Activated CD4-positive, alpha-beta memory T cell treated with anti-CD3 and anti-CD28 coated beads for 36 hours (primary cell): ENCODE measurements around the gene SDK2. TPM values are rescaled to one million over a fixed set of nuclear protein-coding genes. Genes with fewer than 3 reads are reported as not detected.

Experiments used
- CTCF ChIA-PET: fragments of 350-600 bp; sonication (Branson Sonifier 250); formaldehyde crosslinking; loops from one replicate; lab custom pipeline; 2021; ENCODE audit warnings: antibody characterized with exemption, inconsistent platforms; lab: Charles Lee
- POLR2A ChIA-PET: fragments of 350-600 bp; sonication (Branson Sonifier 250); formaldehyde crosslinking; loops from one replicate; lab custom pipeline; 2021; ENCODE audit warnings: antibody characterized with exemption; lab: Charles Lee
- DNase-seq: peaks from one replicate; pipeline ENCODE4 v3.0.0-alpha.2; 2020
- H3K27ac Mint-ChIP-seq: one replicate; pipeline ENCODE4 v1.8.0; 2021; ENCODE audit warnings: mixed read lengths
- H3K27me3 Mint-ChIP-seq: one replicate; pipeline ENCODE4 v1.8.0; 2021; ENCODE audit warnings: mixed read lengths
- H3K36me3 Mint-ChIP-seq: one replicate; pipeline ENCODE4 v1.8.0; 2021; ENCODE audit warnings: mixed read lengths
- H3K4me1 Mint-ChIP-seq: one replicate; pipeline ENCODE4 v1.8.0; 2021; ENCODE audit warnings: low read depth, mixed read lengths
- H3K4me3 Mint-ChIP-seq: one replicate; pipeline ENCODE4 v1.8.0; 2021; ENCODE audit warnings: mild to moderate bottlenecking, mixed read lengths
- H3K9me3 Mint-ChIP-seq: one replicate; pipeline ENCODE4 v1.8.0; 2021; ENCODE audit warnings: mixed read lengths
- intact Hi-C: fragments of 100-400 bp; cut with micrococcal nuclease; formaldehyde crosslinking; loops from one replicate; pipeline ENCODE4 v1.15.1; 2023
- total RNA-seq, 2 experiments: library from RNA; stranded (reverse); gene quantifications; one replicate each; pipeline ENCODE4 v1.2.3, GENCODE V29; 2021

Gene SDK2
- total RNA-seq, 2 experiments from 2014 or later = 0.05 to 0.12 TPM

DNA sequence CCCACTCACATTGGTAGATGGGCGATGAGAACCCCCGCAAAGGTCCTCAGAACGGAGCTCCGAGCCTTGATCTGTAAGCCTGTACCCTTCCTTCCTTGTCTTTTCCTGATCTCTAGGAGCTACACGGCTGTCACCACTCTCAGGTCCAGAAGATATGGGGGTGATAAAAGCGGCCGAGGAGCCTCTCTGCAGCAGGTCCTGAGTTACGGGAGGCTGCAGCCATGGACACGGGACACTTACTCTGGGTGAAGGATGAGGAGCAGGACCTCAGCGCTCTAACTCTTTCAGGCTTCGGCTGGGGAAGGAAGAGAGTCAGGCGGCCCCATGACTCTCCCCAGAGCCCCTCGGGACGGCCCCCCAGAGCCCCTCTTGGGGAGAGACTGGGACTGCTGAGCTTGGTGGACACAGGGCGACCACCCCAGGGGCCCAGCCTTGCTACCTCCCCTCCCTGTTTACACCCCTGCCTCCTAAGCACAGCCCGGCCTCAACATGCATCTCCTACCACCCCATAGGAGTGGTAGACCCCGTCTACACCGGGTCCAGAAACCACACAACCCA is 74.4 kb downstream of the SDK2 start:
- CTCF ChIA-PET = no interaction called here
- Mint-ChIP-seq H3K4me1 (peaks cover 14% of the 10 kb centered on the region), H3K9me3 (no peaks in the 10 kb centered on the region), H3K36me3 (no peaks in the 10 kb centered on the region), H3K27me3 (no peaks in the 10 kb centered on the region), H3K27ac (no peak overlapping the region), H3K4me3 (no peak overlapping the region)
- intact Hi-C loops = no loop called here
- POLR2A ChIA-PET = no interaction called here
- DNase-seq = no peak

DNA sequence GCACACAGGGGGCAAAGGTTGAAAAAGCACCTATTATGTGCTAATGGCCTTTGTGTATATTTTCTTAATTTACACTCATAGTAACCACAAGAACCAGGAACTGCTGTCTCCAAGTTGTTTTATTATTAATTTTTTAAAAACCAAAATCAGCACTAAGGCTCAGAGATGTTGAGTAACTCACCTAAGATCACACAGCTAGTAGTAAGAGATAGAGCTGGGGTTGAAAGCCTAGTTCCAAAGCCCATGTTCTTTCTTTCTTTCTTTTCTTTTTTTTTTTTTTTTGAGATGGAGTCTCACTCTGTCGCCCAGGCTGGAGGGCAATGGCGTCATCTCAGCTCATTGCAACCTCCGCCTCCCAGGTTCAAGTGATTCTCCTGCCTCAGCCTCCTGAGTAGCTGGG is 75.3 kb downstream of the SDK2 start:
- Mint-ChIP-seq H3K27ac (no peak overlapping the region), H3K4me3 (no peak overlapping the region), H3K27me3 (no peaks in the 10 kb centered on the region), H3K4me1 (peaks cover 14% of the 10 kb centered on the region), H3K9me3 (no peaks in the 10 kb centered on the region), H3K36me3 (no peaks in the 10 kb centered on the region)
- DNase-seq = no peak
- CTCF ChIA-PET = no interaction called here
- intact Hi-C loops = no loop called here
- POLR2A ChIA-PET = no interaction called here

DNA sequence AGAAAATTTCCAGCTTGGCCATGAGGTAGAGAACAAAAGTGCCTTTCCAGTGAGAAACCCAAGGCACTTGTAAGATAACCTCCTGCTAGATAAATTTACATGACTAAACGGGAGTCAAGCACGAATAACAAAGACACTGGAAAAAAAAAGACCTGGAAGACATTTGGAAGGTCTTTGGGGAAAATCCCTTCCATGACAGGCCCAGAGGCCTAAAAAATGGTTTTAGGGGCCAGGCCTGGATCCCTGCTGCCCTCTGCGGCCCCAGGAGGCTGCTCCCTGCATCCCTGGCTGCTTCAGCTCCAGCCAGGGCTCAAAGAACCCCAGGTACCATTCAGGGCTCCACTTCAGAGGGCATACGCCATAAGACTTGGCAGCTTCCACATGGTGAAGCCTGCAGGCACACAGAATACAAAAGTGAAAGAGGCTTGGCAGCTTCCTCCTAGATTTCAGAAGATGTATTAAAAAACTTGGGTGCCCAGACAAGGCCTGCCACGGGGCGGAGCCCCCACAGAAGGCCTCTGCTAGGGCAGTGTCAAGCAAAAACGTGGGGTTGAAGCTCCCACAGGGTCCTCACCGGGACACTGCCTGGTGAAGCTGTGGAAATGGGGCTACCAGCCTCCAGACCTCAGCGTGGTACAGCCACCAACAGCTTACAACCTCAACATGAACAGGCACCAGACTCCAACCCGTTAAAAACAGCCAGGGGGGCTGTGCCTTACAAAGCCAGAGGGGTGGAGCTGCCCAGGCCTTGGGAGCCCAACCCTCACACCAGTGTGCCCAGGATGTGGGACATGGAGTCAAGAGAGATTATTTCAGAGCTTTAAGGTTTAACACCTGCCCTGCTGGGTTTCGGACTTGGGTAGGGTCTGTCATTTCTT is 77.1 kb downstream of the SDK2 start:
- Mint-ChIP-seq H3K9me3 (no peaks in the 10 kb centered on the region), H3K4me1 (peaks cover 14% of the 10 kb centered on the region), H3K4me3 (no peak overlapping the region), H3K27ac (no peak overlapping the region), H3K36me3 (no peaks in the 10 kb centered on the region), H3K27me3 (no peaks in the 10 kb centered on the region)
- ChIA-PET POLR2A (no interaction called here), CTCF (no interaction called here)
- DNase-seq = peak; percentile 46
- intact Hi-C loops = no loop called here

DNA sequence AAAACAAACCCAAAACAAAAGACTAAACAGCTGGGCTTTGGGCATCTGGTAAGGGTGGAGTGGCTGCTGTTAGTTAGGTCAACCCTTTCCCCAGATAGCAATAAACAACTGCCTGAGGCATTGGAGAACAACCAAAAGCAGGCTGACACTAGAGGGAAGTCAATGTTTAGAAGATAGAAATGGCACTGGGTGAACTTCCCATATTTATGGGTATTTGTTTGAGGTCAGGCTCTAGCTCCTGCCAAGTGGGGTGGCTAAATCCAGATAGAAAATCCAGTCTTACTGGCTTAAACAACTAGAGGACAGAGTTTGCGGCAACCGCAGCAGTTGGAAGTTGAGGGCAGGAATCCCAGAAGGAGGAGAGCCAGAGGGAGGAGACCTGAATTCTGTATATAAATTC is 79.4 kb downstream of the SDK2 start:
- ChIA-PET POLR2A (no interaction called here), CTCF (no interaction called here)
- DNase-seq = no peak
- H3K27ac Mint-ChIP-seq = no peak overlapping the region
- H3K36me3 Mint-ChIP-seq = no peaks in the 10 kb centered on the region
- H3K9me3 Mint-ChIP-seq = no peaks in the 10 kb centered on the region
- H3K4me1 Mint-ChIP-seq = peaks cover 14% of the 10 kb centered on the region
- H3K4me3 Mint-ChIP-seq = no peak overlapping the region
- intact Hi-C loops = no loop called here
- H3K27me3 Mint-ChIP-seq = no peaks in the 10 kb centered on the region

DNA sequence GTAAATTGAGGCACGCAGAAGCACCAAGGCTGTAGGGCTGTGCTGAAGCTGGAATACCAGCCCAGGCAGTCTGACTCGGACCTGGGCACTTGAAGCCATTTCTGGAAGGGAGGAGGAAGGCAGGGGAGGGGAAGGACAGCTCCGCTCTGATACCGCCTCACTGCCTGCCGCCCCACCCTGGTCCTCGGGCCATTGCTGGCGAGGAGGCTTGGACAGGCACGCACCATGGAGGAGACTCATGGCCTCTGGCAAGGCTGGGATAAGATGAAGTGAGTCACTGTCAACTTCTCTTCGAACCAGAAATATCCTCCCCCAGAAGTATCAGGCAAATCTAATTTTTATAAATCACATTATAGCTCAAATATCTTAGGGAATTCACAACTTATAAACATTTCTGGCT is 81.3 kb downstream of the SDK2 start:
- POLR2A ChIA-PET = no interaction called here
- Mint-ChIP-seq H3K4me1 (peaks cover 11% of the 10 kb centered on the region), H3K9me3 (no peaks in the 10 kb centered on the region), H3K27me3 (no peaks in the 10 kb centered on the region), H3K27ac (no peak overlapping the region), H3K4me3 (no peak overlapping the region), H3K36me3 (no peaks in the 10 kb centered on the region)
- DNase-seq = no peak
- intact Hi-C loops = no loop called here
- CTCF ChIA-PET = no interaction called here

DNA sequence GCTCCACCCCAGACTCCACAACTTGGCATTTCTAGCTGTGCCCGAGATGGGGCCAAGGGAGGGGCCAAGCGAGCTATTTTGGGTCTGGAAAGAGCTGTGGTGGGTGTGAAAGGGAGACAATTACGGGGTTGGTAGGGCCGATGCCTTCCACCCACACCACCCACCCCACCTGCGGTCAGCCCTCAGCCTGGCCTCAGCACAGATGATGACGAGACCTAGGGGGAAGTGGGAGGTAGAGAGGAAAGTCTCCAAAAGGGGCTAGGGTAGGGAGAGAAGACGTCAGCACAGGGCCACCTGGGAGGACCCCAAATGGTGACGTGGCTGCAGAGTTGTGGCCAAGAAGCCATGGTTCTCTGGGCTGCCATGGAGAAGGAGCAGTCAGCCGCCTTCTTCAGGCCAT is 83.1 kb downstream of the SDK2 start:
- ChIA-PET CTCF (no interaction called here), POLR2A (no interaction called here)
- H3K4me1 Mint-ChIP-seq = no peaks in the 10 kb centered on the region
- H3K36me3 Mint-ChIP-seq = no peaks in the 10 kb centered on the region
- H3K27ac Mint-ChIP-seq = no peak overlapping the region
- intact Hi-C loops = no loop called here
- no peak overlapping the region for H3K4me3 Mint-ChIP-seq
- H3K27me3 Mint-ChIP-seq = no peaks in the 10 kb centered on the region
- DNase-seq = no peak
- no peaks in the 10 kb centered on the region for H3K9me3 Mint-ChIP-seq

DNA sequence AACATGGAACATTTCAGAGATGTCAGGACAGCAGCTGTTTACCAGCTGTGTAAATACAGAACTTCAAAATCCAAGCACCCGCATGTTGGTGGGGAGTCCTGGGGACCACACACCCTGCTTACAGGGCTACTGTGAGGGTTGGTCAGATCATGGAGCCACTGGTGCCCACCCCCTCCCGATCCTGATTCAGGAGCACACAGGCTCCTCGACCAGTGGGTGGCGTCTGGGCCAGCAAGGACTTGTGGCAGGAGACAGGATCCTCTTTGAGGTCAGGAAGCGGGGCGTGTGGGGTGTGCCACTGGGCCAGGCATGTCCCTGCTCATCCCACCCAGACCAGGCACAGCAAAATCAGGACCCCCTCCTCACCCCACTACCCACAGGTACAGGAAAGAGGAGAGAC is 83.6 kb downstream of the SDK2 start:
- CTCF ChIA-PET = interaction anchor here (0.6 kb wide), 1 partner anchor 13 kb away, joined by 3 read pairs; no protein-coding TSS in a partner anchor
- H3K9me3 Mint-ChIP-seq = no peaks in the 10 kb centered on the region
- H3K4me3 Mint-ChIP-seq = no peak overlapping the region
- no peaks in the 10 kb centered on the region for H3K27me3 Mint-ChIP-seq
- no peaks in the 10 kb centered on the region for H3K4me1 Mint-ChIP-seq
- no peak overlapping the region for H3K27ac Mint-ChIP-seq
- POLR2A ChIA-PET = no interaction called here
- intact Hi-C loops = no loop called here
- DNase-seq = no peak
- no peaks in the 10 kb centered on the region for H3K36me3 Mint-ChIP-seq

DNA sequence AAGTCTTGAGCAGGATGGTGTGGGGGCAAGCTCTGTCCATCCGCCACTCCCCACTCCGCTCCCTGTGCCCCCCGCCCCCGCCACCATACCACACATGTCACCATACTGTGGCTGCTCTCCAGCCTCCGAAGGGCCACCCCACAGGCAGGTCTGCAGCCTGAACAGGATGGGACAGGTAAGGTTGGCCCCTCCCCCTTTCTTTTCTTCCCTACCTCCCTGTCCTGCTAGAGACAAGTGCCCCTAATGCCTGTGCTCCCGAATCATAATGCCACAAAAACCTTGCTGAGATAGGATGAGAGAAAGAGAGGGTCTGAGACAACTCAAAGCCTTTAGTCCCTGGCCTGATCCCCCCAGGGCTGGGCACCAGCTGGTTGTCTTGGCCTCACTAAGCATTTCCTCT is 84.7 kb downstream of the SDK2 start:
- no peaks in the 10 kb centered on the region for H3K4me1 Mint-ChIP-seq
- H3K36me3 Mint-ChIP-seq = no peaks in the 10 kb centered on the region
- peaks cover under 1% of the 10 kb centered on the region for H3K9me3 Mint-ChIP-seq
- no peak for DNase-seq
- no peak overlapping the region for H3K27ac Mint-ChIP-seq
- ChIA-PET POLR2A (no interaction called here), CTCF (no interaction called here)
- intact Hi-C loops = no loop called here
- H3K27me3 Mint-ChIP-seq = no peaks in the 10 kb centered on the region
- no peak overlapping the region for H3K4me3 Mint-ChIP-seq

DNA sequence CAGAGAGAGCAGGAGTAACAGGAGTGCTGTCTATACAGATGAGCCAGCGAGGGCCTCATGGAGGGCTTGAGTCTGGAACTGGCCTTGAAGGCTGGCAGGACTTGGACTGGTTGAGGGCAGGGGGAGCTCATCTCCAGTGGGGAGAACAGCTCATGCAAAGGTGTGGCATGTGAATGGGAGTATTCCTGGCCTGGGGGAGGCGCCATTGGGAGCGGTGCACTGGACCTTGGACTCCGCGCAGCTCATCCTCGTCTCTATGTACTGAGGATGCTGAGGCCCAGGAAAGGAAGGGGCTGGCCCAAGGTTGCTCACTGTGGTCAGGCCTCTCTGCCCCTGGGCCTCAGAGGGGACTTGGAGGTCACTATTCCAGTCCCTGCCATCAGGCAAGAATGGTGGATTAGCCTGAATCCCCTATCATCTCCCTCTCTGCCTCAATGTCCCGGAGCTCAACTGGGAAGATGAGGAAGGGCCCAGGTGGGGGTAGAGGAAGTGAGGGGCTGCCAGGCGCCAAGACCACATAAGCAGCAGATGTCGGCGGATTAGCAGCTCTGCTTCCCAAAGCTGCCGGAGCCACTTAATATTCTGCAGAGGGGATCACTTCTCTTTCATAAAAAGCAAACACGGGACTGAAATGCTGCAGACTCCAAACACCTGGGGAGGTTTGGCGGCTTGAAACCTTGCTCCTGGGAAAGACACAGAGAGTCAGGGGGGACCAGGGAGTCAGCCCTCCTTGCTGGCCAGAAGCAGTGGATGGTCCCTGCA is 88.9 kb downstream of the SDK2 start:
- intact Hi-C loops = no loop called here
- no peak for DNase-seq
- Mint-ChIP-seq H3K4me3 (no peak overlapping the region), H3K4me1 (no peaks in the 10 kb centered on the region), H3K27ac (no peak overlapping the region), H3K27me3 (peaks cover 1% of the 10 kb centered on the region), H3K36me3 (no peaks in the 10 kb centered on the region), H3K9me3 (peaks cover 4% of the 10 kb centered on the region)
- CTCF ChIA-PET = no interaction called here
- POLR2A ChIA-PET = no interaction called here

DNA sequence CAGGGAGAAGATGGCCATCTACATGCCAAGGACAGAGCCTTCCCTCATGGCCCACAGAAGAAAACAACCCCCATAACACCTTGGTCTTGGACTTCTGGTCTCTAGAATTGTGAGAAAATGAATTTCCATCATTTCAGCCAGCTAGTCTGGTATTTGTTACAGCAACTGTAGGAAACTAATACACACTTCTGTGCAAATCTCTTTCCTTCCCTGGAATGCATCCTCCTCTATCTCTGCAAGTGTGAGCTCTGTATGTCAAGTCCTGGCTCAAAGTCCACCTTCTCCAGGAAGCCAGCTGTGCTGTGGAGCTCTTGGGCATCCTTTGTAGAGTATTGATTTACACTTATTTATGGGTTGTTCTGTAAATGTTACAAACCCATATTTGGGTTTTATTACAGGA is 89.7 kb downstream of the SDK2 start:
- POLR2A ChIA-PET = no interaction called here
- H3K9me3 Mint-ChIP-seq = peaks cover 4% of the 10 kb centered on the region
- no peak for DNase-seq
- H3K36me3 Mint-ChIP-seq = no peaks in the 10 kb centered on the region
- intact Hi-C loops = no loop called here
- H3K4me1 Mint-ChIP-seq = no peaks in the 10 kb centered on the region
- H3K27ac Mint-ChIP-seq = no peak overlapping the region
- no peak overlapping the region for H3K4me3 Mint-ChIP-seq
- CTCF ChIA-PET = no interaction called here
- H3K27me3 Mint-ChIP-seq = peaks cover 1% of the 10 kb centered on the region

DNA sequence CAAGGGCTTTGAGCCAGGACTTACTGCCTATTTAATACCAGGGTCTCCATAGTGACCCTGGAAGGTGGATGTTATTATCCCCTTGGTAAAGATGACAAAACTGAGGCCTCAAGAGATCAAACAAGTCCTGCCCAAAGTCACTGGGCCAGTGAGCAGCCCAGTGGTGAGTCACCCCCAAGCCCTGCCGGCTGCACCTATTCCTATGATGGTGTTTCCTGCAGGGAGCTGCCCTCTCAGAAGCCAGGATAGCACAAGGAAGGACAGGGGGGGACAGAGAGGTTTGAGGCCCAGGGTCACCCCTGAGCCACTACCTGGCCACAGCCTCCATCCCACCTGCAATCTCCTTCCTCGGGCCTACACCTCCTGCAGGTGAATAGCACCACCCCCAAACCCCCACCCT is 90.9 kb downstream of the SDK2 start:
- CTCF ChIA-PET = no interaction called here
- no peaks in the 10 kb centered on the region for H3K4me1 Mint-ChIP-seq
- H3K27ac Mint-ChIP-seq = no peak overlapping the region
- no peaks in the 10 kb centered on the region for H3K36me3 Mint-ChIP-seq
- peaks cover 1% of the 10 kb centered on the region for H3K27me3 Mint-ChIP-seq
- intact Hi-C loops = no loop called here
- H3K9me3 Mint-ChIP-seq = peaks cover 4% of the 10 kb centered on the region
- POLR2A ChIA-PET = no interaction called here
- H3K4me3 Mint-ChIP-seq = no peak overlapping the region
- no peak for DNase-seq

DNA sequence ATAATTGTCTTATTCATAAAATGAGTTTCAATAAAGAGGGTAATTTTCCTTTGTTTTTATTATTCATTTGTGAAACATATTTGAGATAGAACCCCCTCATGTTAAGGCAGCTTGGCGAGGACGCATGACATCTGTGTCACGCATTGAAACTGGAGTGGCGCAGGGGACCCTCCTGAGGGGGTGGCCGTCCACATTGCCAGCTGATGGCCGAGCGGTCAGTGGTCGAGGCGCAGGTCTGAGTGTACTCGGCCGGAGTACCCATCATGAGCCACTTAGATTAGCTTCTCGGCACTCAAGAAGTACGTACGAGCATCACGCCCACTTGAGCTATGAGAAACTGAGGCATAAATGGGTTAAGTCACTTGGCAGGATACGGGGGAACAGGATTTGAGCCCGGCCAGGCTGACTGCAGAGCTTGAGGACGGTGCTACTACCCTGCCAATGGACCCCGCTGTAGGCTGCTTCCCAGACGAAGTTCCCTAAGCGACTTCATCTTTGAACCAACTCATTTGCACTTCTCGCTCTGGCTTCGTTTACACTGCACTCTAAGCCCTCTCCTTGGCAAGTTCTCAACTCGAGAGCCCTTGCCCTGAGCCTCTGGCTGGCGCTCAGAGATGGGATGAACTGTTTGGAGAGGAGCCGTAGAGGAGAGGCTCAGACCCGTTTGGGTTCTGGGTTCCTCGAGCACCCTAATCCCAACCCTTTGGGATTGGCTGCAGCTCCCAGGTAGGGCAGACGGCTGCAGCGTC is 91.8 kb downstream of the SDK2 start:
- H3K4me1 Mint-ChIP-seq = no peaks in the 10 kb centered on the region
- peaks cover 1% of the 10 kb centered on the region for H3K27me3 Mint-ChIP-seq
- H3K4me3 Mint-ChIP-seq = no peak overlapping the region
- H3K27ac Mint-ChIP-seq = no peak overlapping the region
- ChIA-PET CTCF (no interaction called here), POLR2A (no interaction called here)
- intact Hi-C loops = no loop called here
- H3K9me3 Mint-ChIP-seq = peaks cover 4% of the 10 kb centered on the region
- DNase-seq = no peak
- H3K36me3 Mint-ChIP-seq = no peaks in the 10 kb centered on the region
